AG10803 (cell line): ENCODE data around the gene KCND2.

Experiments
- DNase-seq: peaks from one replicate; pipeline ENCODE4 v3.0.0; 2010; ENCODE audit warnings: low read depth
- H3K4me3 ChIP-seq: 2 replicates; pipeline ENCODE4 v1.5.1; 2011; ENCODE audit warnings: mild to moderate bottlenecking, low read length, control low read depth
- CTCF ChIP-seq: conservative IDR thresholded peaks from 2 replicates; pipeline ENCODE4 v1.5.1; 2011; ENCODE audit warnings: mild to moderate bottlenecking, low read length, control low read depth, inconsistent platforms

Gene KCND2

GRCh38 chr7:120662291-120662690 is 389.3 kb downstream of the KCND2 start:
- H3K4me3 ChIP-seq = no peak overlapping the region
- DNase-seq = no peak
- TF ChIP-seq CTCF = no peak

GRCh38 chr7:120665068-120665467 is 392.1 kb downstream of the KCND2 start:
- no peak overlapping the region for H3K4me3 ChIP-seq
- no peak for DNase-seq
- TF ChIP-seq CTCF = no peak

DNA sequence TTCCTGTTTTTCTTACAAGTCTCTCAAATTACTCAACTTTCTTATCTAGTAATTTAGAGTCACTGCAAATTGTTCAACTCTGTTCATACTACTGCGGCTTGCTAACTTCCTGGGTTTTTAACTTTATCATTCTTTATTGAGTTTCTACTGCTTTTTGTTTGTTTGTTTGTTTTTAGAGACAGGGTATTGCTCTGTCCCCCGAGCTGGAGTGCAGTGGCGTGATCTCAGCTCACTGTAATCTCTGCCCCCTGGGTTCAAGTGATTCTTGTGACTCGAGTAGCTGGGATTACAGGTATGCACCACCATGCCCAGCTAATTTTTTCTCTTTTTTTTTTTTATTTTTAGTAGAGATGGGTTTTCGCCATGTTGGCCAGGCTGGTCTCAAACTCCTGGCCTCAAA is 402.1 kb downstream of the KCND2 start:
- no peak for TF ChIP-seq CTCF
- H3K4me3 ChIP-seq = no peak overlapping the region
- DNase-seq = no peak

DNA sequence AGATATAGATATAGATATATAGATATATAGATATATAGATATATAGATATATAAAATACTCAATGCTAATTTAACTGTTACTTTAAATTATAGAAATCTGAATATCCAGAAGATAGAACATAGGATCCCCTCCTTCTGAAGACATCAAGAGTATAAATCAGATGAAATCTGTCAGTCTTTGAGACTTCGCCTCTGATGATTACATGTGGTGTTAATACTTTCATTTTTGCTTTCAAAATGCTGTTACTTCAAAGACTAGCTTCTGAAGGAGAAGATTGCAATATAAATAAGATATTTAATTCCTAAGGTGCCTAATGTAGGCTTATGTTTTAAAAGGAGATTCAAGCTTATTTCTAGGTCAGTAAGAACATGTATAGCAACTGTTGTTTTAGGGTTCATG is 404.6 kb downstream of the KCND2 start:
- no peak overlapping the region for H3K4me3 ChIP-seq
- DNase-seq = no peak
- TF ChIP-seq CTCF = no peak

DNA sequence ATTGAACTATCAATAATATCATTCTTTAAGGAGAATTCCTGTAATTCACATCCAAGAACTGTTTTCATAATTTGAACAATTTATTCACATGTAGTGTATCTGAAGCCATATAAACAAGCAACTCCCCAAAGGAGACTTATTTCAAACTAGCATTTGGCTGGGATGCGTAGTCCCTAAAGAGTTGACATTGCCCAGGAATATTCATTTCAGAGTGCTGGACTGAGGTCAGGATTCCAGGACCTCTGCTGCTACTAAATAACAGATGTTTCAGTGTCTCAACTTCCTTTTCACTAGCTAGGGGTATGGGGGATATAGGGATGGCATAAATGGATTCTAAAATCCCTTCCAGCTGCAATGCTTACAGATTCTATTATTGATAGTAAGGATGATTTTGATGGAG is 408.0 kb downstream of the KCND2 start:
- no peak for DNase-seq
- no peak for TF ChIP-seq CTCF
- H3K4me3 ChIP-seq = no peak overlapping the region

- TF ChIP-seq CTCF = no peak
- no peak for DNase-seq
- H3K4me3 ChIP-seq = no peak overlapping the region
Measured at GRCh38 chr7:120684463-120684862, 411.5 kb downstream of the KCND2 start.

DNA sequence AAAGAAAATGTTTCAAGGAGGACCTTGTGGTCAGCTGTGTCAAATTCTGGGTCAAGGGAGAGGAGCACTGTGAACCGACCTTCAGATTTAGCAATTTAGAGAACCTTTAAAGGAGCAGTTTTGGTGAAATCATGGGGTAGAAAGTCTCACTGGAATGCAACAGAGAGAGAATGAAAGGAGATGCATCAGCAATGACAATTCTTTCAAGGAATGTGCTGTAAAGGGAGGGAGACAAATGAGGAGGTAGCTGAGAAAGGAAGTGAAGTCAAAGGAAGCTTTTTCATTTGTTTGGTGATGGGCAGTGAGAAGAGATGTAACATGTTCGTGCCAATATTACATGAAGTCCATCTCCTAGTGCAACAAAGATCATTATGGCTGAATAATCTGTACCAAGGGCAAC is 418.9 kb downstream of the KCND2 start:
- no peak for TF ChIP-seq CTCF
- no peak overlapping the region for H3K4me3 ChIP-seq
- DNase-seq = no peak
